Measurements from ENCODE around the gene MCC. TPM values are rescaled to one million over a fixed set of nuclear protein-coding genes. Genes with fewer than 3 reads are reported as not detected.

Gene MCC
- total and polyA plus RNA-seq, 4 donors: 9.0 to 47.3 (median 14.7) TPM

- no peaks in the 10 kb centered on the region for H3K27me3 ChIP-seq (ENCODE audit: control insufficient read depth in 4 of 4, insufficient read depth in 4 of 4, low read length in 3 of 4)
- DNase-seq (ENCODE audit: low spot score): no peak
- H3K36me3 ChIP-seq (ENCODE audit: control insufficient read depth in 4 of 4, insufficient read depth in 3 of 4, low read depth in 1 of 4, low read length in 3 of 4): peaks cover 0 to 8% (median 0%) of the 10 kb centered on the region in 4 donors
- 61% methylated on average over 4 of the region's 4 CpGs for WGBS
- H3K9me3 ChIP-seq (ENCODE audit: control insufficient read depth in 4 of 4, low read length in 3 of 4): no peaks in the 10 kb centered on the region
- H3K27ac ChIP-seq (ENCODE audit: low read depth in 1 of 2, low read length in 2 of 2): no peak overlapping the region
- H3K4me3 ChIP-seq (ENCODE audit: low read depth in 1 of 3, low read length in 3 of 3): no peak overlapping the region
- no peaks in the 10 kb centered on the region for H3K4me1 ChIP-seq (ENCODE audit: control insufficient read depth in 4 of 4, insufficient read depth in 4 of 4, low read length in 3 of 4)
- H3K9ac ChIP-seq (ENCODE audit: low read depth in 1 of 2, low read length in 2 of 2): no peak overlapping the region
- TF ChIP-seq CTCF (IDR thresholded peaks at IDR 0.05; ENCODE audit: low read depth, low read length, missing input control) (no peak), RXRA (IDR thresholded peaks at IDR 0.05) (no peak), NR2F2 (IDR thresholded peaks at IDR 0.05) (no peak), REST (IDR thresholded peaks at IDR 0.05) (no peak), ATF3 (IDR thresholded peaks at IDR 0.05) (no peak), HNF4G (IDR thresholded peaks at IDR 0.05) (no peak)
Observed at GRCh38 chr5:113147101-113147508, 341.1 kb downstream of the MCC start.

- H3K36me3 ChIP-seq (ENCODE audit: control insufficient read depth in 4 of 4, insufficient read depth in 3 of 4, low read depth in 1 of 4, low read length in 3 of 4): peaks cover 0 to 15% (median 3%) of the 10 kb centered on the region in 4 donors
- no peak for TF ChIP-seq FOXA1 (IDR thresholded peaks at IDR 0.05)
- TF ChIP-seq JUND (IDR thresholded peaks at IDR 0.05): no peak
- WGBS: 0% methylated on average over 1 of the region's 1 CpG
Observed at GRCh38 chr5:113145757-113146387, 342.4 kb downstream of the MCC start.

GRCh38 chr5:113142186-113142585 lies 346.1 kb downstream of the MCC start:
- no peak overlapping the region for H3K27ac ChIP-seq (ENCODE audit: low read depth in 1 of 2, low read length in 2 of 2)
- 95% methylated on average over 4 of the region's 4 CpGs for WGBS
- TF ChIP-seq GABPA (IDR thresholded peaks at IDR 0.05 in 1 of 2, conservative IDR thresholded peaks at IDR 0.05 in 1 of 2) (no peak), NR2F2 (IDR thresholded peaks at IDR 0.05) (no peak), FOXA2 (IDR thresholded peaks at IDR 0.05) (no peak), ATF3 (IDR thresholded peaks at IDR 0.05) (no peak), RAD21 (IDR thresholded peaks at IDR 0.05) (no peak), ZBTB33 (IDR thresholded peaks at IDR 0.05) (no peak), HNF4G (IDR thresholded peaks at IDR 0.05) (no peak)
- peaks cover 0 to 12% (median 6%) of the 10 kb centered on the region in 4 donors for H3K36me3 ChIP-seq (ENCODE audit: control insufficient read depth in 4 of 4, insufficient read depth in 3 of 4, low read depth in 1 of 4, low read length in 3 of 4)
- H3K9me3 ChIP-seq (ENCODE audit: control insufficient read depth in 4 of 4, low read length in 3 of 4): no peaks in the 10 kb centered on the region
- H3K27me3 ChIP-seq (ENCODE audit: control insufficient read depth in 4 of 4, insufficient read depth in 4 of 4, low read length in 3 of 4): no peaks in the 10 kb centered on the region
- no peaks in the 10 kb centered on the region for H3K4me1 ChIP-seq (ENCODE audit: control insufficient read depth in 4 of 4, insufficient read depth in 4 of 4, low read length in 3 of 4)
- H3K9ac ChIP-seq (ENCODE audit: low read depth in 1 of 2, low read length in 2 of 2): no peak overlapping the region
- DNase-seq (ENCODE audit: low spot score): no peak
- no peak overlapping the region for H3K4me3 ChIP-seq (ENCODE audit: low read depth in 1 of 3, low read length in 3 of 3)

More at GRCh38 chr5:113145757-113146387, 342.4 kb downstream of the MCC start:
- H3K9me3 ChIP-seq (ENCODE audit: control insufficient read depth in 4 of 4, low read length in 3 of 4): no peaks in the 10 kb centered on the region
- no peak overlapping the region for H3K4me3 ChIP-seq (ENCODE audit: low read depth in 1 of 3, low read length in 3 of 3)
- H3K9ac ChIP-seq (ENCODE audit: low read depth in 1 of 2, low read length in 2 of 2): no peak overlapping the region
- H3K27ac ChIP-seq (ENCODE audit: low read depth in 1 of 2, low read length in 2 of 2): no peak overlapping the region
- H3K27me3 ChIP-seq (ENCODE audit: control insufficient read depth in 4 of 4, insufficient read depth in 4 of 4, low read length in 3 of 4): no peaks in the 10 kb centered on the region
- no peaks in the 10 kb centered on the region for H3K4me1 ChIP-seq (ENCODE audit: control insufficient read depth in 4 of 4, insufficient read depth in 4 of 4, low read length in 3 of 4)
- DNase-seq (ENCODE audit: low spot score): no peak

Measured in liver (tissue), 9 donors.